GM19025 (cell line): Measurements from ENCODE around the gene SCUBE3.

ENCODE experiments used
- ATAC-seq: cut with Tn5 transposase; IDR thresholded peaks from one replicate; pipeline ENCODE4 v1.9.1; 2021; ENCODE audit warnings: mild to moderate bottlenecking, low read depth, moderate library complexity; ENCODE audit not compliant: unreplicated experiment

SCUBE3 gene

GRCh38 chr6:35181308-35181932 lies 32.3 kb upstream of the SCUBE3 start:
- no peak for ATAC-seq

DNA sequence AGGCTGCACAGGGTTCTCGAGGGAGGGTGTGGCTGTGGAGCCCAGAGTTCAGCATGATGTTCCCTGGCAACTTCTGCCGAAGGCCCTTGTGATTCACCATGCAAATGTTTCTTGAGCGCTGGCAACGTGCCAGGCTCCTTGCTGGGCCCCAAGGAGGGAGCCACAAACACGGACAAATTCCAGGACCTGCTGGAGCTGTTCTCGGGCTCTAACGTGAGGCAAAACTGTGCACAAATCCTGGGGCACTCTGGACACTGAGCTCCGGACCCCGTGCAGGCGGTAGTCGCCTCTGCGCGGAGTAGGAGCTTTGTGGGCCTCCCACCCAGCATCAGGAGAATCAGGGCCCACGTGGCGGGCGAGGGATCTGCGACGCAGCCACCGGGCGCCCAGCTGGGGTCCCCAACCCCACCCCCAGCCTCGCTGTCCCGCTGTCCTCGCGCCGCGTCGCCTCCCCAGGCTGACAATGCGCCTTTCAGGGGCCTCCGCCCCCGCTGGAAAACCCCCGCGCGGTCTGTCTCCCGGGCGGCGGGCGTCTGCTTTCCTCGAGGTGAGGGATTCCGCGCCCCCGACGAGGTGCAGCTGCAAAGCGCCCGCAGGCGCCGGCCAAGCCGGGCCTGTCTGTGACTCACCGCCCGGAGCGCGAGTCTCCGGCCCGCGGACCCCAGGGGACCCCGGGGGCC lies 31.7 kb upstream of the SCUBE3 start:
- ATAC-seq: no peak

DNA sequence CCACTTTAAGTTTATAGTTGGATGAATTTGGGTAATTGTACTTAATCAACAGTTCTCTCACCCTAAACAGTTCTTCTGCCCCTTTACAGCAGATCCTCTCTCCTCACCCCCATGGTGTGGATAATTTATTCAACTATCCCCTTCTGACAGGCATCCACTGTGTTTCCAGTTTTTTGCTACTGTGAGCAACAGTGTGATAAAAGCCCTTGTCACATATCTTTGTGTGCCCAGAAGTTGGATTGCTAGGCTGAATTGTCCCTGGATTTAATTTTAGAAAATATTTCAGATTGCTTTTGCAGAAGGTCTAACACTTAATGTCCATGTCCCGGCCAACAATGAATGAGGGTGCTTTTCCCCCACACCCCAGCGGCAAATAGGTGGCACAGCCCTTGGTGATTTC lies 30.5 kb upstream of the SCUBE3 start:
- ATAC-seq: no peak

- no peak for ATAC-seq
These were observed 29.8 kb upstream of the SCUBE3 start for GRCh38 chr6:35183935-35184334.

GRCh38 chr6:35184580-35185301 lies 29.0 kb upstream of the SCUBE3 start:
- no peak for ATAC-seq

GRCh38 chr6:35185302-35185681 lies 28.5 kb upstream of the SCUBE3 start:
- ATAC-seq: no peak

DNA sequence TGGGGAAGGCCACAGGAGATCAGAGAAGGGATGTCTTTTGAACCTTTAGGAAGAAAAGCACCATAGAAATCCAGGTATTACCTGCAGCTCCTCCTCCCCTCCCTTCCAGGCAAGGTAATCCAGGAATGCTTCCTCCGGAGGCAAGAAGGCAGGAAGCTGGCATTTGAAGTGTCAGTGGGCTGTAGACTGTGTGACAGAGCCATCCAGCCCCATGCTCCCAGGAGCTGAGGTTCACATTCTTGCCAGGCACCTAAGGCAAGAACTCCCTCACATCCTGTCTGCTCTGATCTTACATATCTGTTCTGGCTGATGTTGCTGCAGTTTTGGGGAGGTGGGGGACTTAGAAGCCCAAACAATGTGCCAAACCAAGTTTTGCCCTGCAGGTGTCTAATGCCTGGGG lies 27.8 kb upstream of the SCUBE3 start:
- ATAC-seq: no peak

- no peak for ATAC-seq
These were observed 27.2 kb upstream of the SCUBE3 start for GRCh38 chr6:35186571-35186970.

DNA sequence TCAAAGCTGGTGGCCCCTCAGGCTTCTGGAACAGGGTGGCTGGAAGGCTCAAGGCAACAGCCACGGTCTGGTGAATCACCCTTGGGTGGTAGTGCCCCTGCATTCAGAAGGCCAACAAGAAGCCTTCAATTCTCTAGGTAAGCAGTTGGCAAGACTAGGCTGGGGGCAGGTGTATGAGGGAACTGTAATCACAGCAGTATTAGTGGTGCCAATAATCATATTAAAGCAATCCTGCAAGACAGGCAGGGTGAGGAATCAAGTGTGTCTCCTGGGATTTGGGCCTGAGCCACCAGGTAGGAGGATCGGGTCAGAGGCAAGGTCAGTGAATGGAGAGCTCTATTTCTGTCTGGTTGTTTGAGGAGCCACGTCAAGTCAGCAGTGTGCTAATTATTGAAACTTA lies 24.9 kb upstream of the SCUBE3 start:
- ATAC-seq: no peak

DNA sequence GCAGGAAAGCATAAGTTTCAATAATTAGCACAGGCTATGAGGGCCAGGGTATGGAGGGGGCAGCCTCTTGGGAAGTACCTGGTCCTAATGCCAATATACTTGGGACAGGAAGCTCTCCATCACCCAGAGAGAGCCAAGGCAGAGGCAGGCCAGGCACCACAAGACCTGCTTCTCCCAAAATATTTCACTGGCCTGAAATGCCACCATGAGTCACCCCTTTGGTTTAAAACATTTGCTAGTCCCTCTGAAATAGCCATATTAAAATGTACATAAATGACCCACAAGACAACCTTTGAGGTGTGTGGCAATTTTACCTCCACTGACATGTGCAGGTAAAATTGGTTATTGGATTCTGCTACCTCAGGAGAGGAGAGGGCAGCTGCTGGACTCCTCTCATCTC lies 23.4 kb upstream of the SCUBE3 start:
- ATAC-seq: no peak

- ATAC-seq: no peak
These were observed 21.9 kb upstream of the SCUBE3 start for GRCh38 chr6:35191889-35192288.

- no peak for ATAC-seq
These were observed 21.4 kb upstream of the SCUBE3 start for GRCh38 chr6:35192301-35192860.

DNA sequence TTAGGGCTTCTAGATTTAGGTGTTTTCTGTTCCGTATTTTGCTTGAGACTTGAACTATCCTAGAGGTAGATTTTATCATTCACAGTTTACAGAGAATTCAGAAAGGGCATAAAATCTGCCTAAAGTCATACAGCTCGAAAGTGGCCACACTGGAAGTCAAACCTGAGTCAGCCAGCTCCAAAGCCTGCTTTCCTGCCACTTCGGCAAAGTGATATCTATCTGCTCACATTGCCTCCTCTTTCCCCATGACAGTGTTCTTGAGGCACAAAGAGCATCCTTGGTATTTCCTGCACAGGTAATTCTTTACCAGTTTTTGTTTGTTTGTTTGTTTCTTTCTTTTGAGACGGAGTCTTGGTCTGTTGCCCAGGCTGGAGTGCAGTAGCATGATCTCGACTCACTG lies 19.4 kb upstream of the SCUBE3 start:
- ATAC-seq: no peak

- no peak for ATAC-seq
These were observed 18.5 kb upstream of the SCUBE3 start for GRCh38 chr6:35195120-35195780.

DNA sequence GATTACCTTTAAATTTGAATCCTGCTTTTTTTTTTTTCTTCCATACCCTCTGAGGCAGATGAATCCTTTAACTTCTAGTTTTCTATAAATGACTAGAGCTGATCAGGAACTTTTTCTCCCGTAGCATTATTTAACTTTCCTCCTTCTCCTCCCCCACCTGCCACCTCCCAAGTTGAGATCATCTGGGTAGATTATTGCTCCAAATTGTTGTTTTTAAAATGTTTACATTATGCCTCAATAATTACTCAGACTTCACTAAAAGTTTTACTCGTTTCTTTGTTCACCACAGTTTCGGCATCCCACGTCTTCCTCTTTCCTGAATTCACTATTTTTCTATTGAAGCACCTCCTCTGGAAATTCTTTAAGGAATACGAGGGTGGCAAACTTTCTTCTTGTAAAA lies 16.6 kb upstream of the SCUBE3 start:
- no peak for ATAC-seq

GRCh38 chr6:35199866-35200265 lies 13.9 kb upstream of the SCUBE3 start:
- ATAC-seq: no peak

GRCh38 chr6:35202066-35202546 lies 11.7 kb upstream of the SCUBE3 start:
- no peak for ATAC-seq

DNA sequence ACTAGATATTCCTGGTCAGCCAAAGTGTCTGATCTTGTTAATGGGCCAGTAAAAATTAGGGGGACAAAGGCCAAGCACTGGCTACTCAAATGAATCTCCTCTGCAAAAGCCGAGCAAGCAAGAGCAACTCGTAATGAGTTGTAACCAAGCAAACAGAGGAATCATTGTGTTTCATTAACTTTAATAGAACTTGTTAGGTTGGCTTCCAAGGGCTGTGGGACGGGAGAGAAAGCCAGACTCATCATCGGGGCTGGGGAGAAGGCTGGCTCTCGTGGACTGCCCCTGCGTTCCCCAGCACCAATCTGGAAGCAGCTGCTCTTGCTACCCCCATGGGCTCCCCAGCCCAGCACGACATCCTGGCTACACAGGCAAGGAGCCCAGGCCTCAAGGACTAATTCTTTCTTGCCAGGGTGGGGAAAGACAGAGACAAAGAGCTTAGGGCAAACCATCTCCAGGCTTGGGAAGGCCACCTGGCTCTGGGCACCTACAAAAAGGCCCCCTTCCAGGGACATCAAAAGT lies 10.5 kb upstream of the SCUBE3 start:
- no peak for ATAC-seq

DNA sequence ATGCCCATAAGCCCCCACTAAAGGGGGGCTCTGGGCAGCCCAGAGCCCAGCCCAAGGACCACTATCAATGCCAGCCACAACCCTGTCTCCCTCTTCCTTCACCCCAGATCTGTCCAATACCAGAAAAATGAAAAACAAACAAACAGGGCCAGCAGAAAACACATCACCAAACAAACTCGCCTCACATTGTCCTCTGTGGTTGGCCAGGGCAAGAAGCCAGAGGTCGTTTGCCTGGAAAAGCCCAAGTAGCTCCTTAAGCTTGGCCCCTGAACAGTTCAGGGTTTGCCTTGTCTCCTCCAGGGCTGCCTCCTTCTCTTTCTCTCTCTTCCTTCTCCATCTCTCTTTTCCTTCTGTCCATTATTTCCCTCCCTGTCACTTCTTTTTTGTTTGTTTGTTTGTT lies 10.1 kb upstream of the SCUBE3 start:
- ATAC-seq: no peak

- ATAC-seq: no peak
These were observed 7.4 kb upstream of the SCUBE3 start for GRCh38 chr6:35206346-35206745.

GRCh38 chr6:35208419-35208818 lies 5.3 kb upstream of the SCUBE3 start:
- ATAC-seq: no peak
